Neural cell (in vitro differentiated cells): ENCODE data around the gene AGBL3. TPM values are rescaled to one million over a fixed set of nuclear protein-coding genes. Genes with fewer than 3 reads are reported as not detected.

Source experiments
- H2AFZ ChIP-seq: fragments of 200-600, 300-800 bp; sonication (generic), shearing (Covaris generic); 2 replicates; pipeline ENCODE4 v1.6.0; 2014; ENCODE audit warnings: low read depth, mild to moderate bottlenecking, antibody characterized with exemption, low read length, moderate library complexity
- H3F3A ChIP-seq: fragments of 200-600 bp; shearing (Covaris generic); 2 replicates; pipeline ENCODE4 v1.6.1; 2016; ENCODE audit warnings: mild to moderate bottlenecking, moderate library complexity, mixed read lengths, antibody characterized with exemption, low read length; ENCODE audit not compliant: insufficient read depth, poor library complexity, severe bottlenecking
- H3K27ac ChIP-seq: fragments of 200-600, 300-800 bp; sonication (generic), shearing (Covaris generic); 2 replicates; pipeline ENCODE4 v1.5.1; 2014; ENCODE audit warnings: mild to moderate bottlenecking, low read length, moderate library complexity
- H3K27me3 ChIP-seq: fragments of 300-800, 200-600 bp; sonication (generic), shearing (Covaris generic); 2 replicates; pipeline ENCODE4 v1.6.0; 2014; ENCODE audit warnings: mild to moderate bottlenecking, low read depth, low read length, moderate library complexity; ENCODE audit not compliant: insufficient read depth
- H3K36me3 ChIP-seq: fragments of 300-800, 200-600 bp; sonication (generic), shearing (Covaris generic); 2 replicates; pipeline ENCODE4 v1.5.1; 2014; ENCODE audit warnings: mild to moderate bottlenecking, antibody characterized with exemption, low read length, moderate library complexity; ENCODE audit not compliant: insufficient read depth
- H3K4me2 ChIP-seq: fragments of 300-800, 200-600 bp; sonication (generic), shearing (Covaris generic); 2 replicates; pipeline ENCODE4 v1.6.0; 2014; ENCODE audit warnings: mild to moderate bottlenecking, low read length
- H3K4me3 ChIP-seq: fragments of 300-800, 200-600 bp; sonication (generic), shearing (Covaris generic); 2 replicates; pipeline ENCODE4 v1.5.1; 2014; ENCODE audit warnings: mild to moderate bottlenecking, low read length, moderate library complexity
- H3K79me2 ChIP-seq: fragments of 200-600 bp; shearing (Covaris generic); replicated peaks from 2 replicates; pipeline ENCODE4 v1.6.0; 2014; ENCODE audit warnings: mild to moderate bottlenecking, low read length, moderate library complexity; ENCODE audit not compliant: insufficient read depth
- H3K9ac ChIP-seq: fragments of 300-800, 200-600 bp; sonication (generic), shearing (Covaris generic); 2 replicates; pipeline ENCODE4 v1.6.1; 2016; ENCODE audit warnings: mild to moderate bottlenecking, low read length, mixed read lengths
- H3K9me2 ChIP-seq: fragments of 200-600 bp; shearing (Covaris generic); 2 replicates; pipeline ENCODE4 v1.6.1; 2016; ENCODE audit warnings: mild to moderate bottlenecking, low read length, mixed read lengths; ENCODE audit not compliant: insufficient read depth
- H3K9me3 ChIP-seq: fragments of 200-600, 300-800 bp; sonication (generic), shearing (Covaris generic); 2 replicates; pipeline ENCODE4 v1.6.1; 2016; ENCODE audit warnings: mild to moderate bottlenecking, mixed run types, low read length, moderate library complexity, mixed read lengths
- H4K20me1 ChIP-seq: fragments of 200-600 bp; shearing (Covaris generic); 2 replicates; pipeline ENCODE4 v1.6.1; 2016; ENCODE audit warnings: mild to moderate bottlenecking, mixed run types; ENCODE audit not compliant: insufficient read depth
- CTCF ChIP-seq: fragments of 450-650 bp; IDR thresholded peaks from 2 replicates; pipeline ENCODE4 v1.5.1; 2014; ENCODE audit warnings: antibody characterized with exemption, mild to moderate bottlenecking, moderate library complexity; ENCODE audit not compliant: poor library complexity, severe bottlenecking
- EP300 ChIP-seq: fragments of 450-650 bp; conservative IDR thresholded peaks from 2 replicates; pipeline ENCODE4 v1.6.1; 2014; ENCODE audit warnings: antibody characterized with exemption, mild to moderate bottlenecking, moderate library complexity; ENCODE audit not compliant: poor library complexity, severe bottlenecking
- EZH2 ChIP-seq: fragments of 200-600, 300-800 bp; shearing (Covaris generic), sonication (generic); IDR thresholded peaks from 2 replicates; pipeline ENCODE4 v1.6.1; 2014; ENCODE audit warnings: antibody characterized with exemption, low read length, borderline replicate concordance, mild to moderate bottlenecking; ENCODE audit not compliant: insufficient read depth, poor library complexity, severe bottlenecking
- MXI1 ChIP-seq: fragments of 450-650 bp; conservative IDR thresholded peaks from 2 replicates; pipeline ENCODE4 v1.6.1; 2014; ENCODE audit warnings: antibody characterized with exemption, mild to moderate bottlenecking; ENCODE audit not compliant: poor library complexity, severe bottlenecking
- POLR2AphosphoS5 ChIP-seq: IDR thresholded peaks from 2 replicates; pipeline ENCODE4 v1.6.1; 2012
- RAD21 ChIP-seq: fragments of 450-650 bp; conservative IDR thresholded peaks from 2 replicates; pipeline ENCODE4 v1.6.1; 2014; ENCODE audit warnings: antibody characterized with exemption, mild to moderate bottlenecking, moderate library complexity
- REST ChIP-seq: IDR thresholded peaks from 2 replicates; pipeline ENCODE4 v1.6.1; 2012; ENCODE audit warnings: borderline replicate concordance
- SMC3 ChIP-seq: fragments of 450-650 bp; conservative IDR thresholded peaks from 2 replicates; pipeline ENCODE4 v1.6.1; 2014; ENCODE audit warnings: antibody characterized with exemption, mild to moderate bottlenecking, moderate library complexity; ENCODE audit not compliant: poor library complexity
- TAF1 ChIP-seq: IDR thresholded peaks from 2 replicates; pipeline ENCODE4 v1.6.1; 2012; ENCODE audit warnings: low read depth
- polyA plus RNA-seq: library from polyadenylated mRNA; depleted of rRNA; stranded (reverse); fragments of >200 nt; gene quantifications from 2 replicates; pipeline ENCODE4 v1.2.3, GENCODE V29; 2014

Gene AGBL3
- polyA plus RNA-seq, 1 donor from 2014 or later = 9.5 TPM

GRCh38 chr7:134941185-134941900 lies 45.0 kb upstream of the AGBL3 start:
- no peak for TF ChIP-seq SMC3
- TF ChIP-seq REST = no peak
- no peak for TF ChIP-seq CTCF
- TF ChIP-seq EZH2 = no peak
- TF ChIP-seq TAF1 = no peak
- TF ChIP-seq POLR2AphosphoS5 = no peak
- no peak for TF ChIP-seq RAD21
- no peak for TF ChIP-seq EP300
- no peak for TF ChIP-seq MXI1
- H2AFZ ChIP-seq = no peak overlapping the region
- H3K4me2 ChIP-seq = no peak overlapping the region
- H3K4me3 ChIP-seq = no peak overlapping the region
- no peak overlapping the region for H3K9ac ChIP-seq
- no peak overlapping the region for H3K27ac ChIP-seq
- no peaks in the 10 kb centered on the region for H3K27me3 ChIP-seq
- no peaks in the 10 kb centered on the region for H3K9me2 ChIP-seq
- no peaks in the 10 kb centered on the region for H3K79me2 ChIP-seq
- H4K20me1 ChIP-seq = no peaks in the 10 kb centered on the region
- H3K36me3 ChIP-seq = no peaks in the 10 kb centered on the region
- H3F3A ChIP-seq = no peaks in the 10 kb centered on the region
- no peaks in the 10 kb centered on the region for H3K9me3 ChIP-seq

GRCh38 chr7:134941952-134942351 lies 44.4 kb upstream of the AGBL3 start:
- Histone ChIP-seq H3K9ac (no peak overlapping the region), H3K27ac (no peak overlapping the region), H3K79me2 (no peaks in the 10 kb centered on the region)

More at GRCh38 chr7:134941952-134942351, 44.4 kb upstream of the AGBL3 start:
- no peak overlapping the region for H3K4me3 ChIP-seq
- TF ChIP-seq REST = no peak
- TF ChIP-seq EZH2 = no peak
- TF ChIP-seq CTCF = no peak
- TF ChIP-seq MXI1 = no peak
- TF ChIP-seq POLR2AphosphoS5 = no peak
- TF ChIP-seq SMC3 = no peak
- no peak for TF ChIP-seq RAD21
- TF ChIP-seq EP300 = no peak
- no peak for TF ChIP-seq TAF1
- H3F3A ChIP-seq = no peaks in the 10 kb centered on the region
- no peaks in the 10 kb centered on the region for H3K36me3 ChIP-seq
- no peaks in the 10 kb centered on the region for H3K27me3 ChIP-seq
- no peaks in the 10 kb centered on the region for H3K9me3 ChIP-seq
- no peaks in the 10 kb centered on the region for H4K20me1 ChIP-seq
- H2AFZ ChIP-seq = no peak overlapping the region
- no peak overlapping the region for H3K4me2 ChIP-seq
- no peaks in the 10 kb centered on the region for H3K9me2 ChIP-seq
